Measurements from ENCODE around the gene ANO3.

Gene ANO3

GRCh38 chr11:26418386-26418912, 86.5 kb downstream of the ANO3 start:
- peak; percentile 2 for DNase-seq (ENCODE audit: low read depth)
- no peak overlapping the region for H3K4me3 ChIP-seq (ENCODE audit: low read length)
- no peak for TF ChIP-seq CTCF (conservative IDR thresholded peaks at IDR 0.05; ENCODE audit: low read length)

- no peak overlapping the region for H3K4me3 ChIP-seq (ENCODE audit: low read length)
- DNase-seq (ENCODE audit: low read depth): no peak
- TF ChIP-seq CTCF (conservative IDR thresholded peaks at IDR 0.05; ENCODE audit: low read length): no peak
Measured at GRCh38 chr11:26420331-26420730, 88.4 kb downstream of the ANO3 start.

GRCh38 chr11:26424255-26424654, 92.3 kb downstream of the ANO3 start:
- no peak for TF ChIP-seq CTCF (conservative IDR thresholded peaks at IDR 0.05; ENCODE audit: low read length)
- no peak overlapping the region for H3K4me3 ChIP-seq (ENCODE audit: low read length)
- no peak for DNase-seq (ENCODE audit: low read depth)

GRCh38 chr11:26439854-26440253, 107.9 kb downstream of the ANO3 start:
- H3K4me3 ChIP-seq (ENCODE audit: low read length): no peak overlapping the region
- no peak for DNase-seq (ENCODE audit: low read depth)
- TF ChIP-seq CTCF (conservative IDR thresholded peaks at IDR 0.05; ENCODE audit: low read length): no peak

GRCh38 chr11:26442131-26442530, 110.2 kb downstream of the ANO3 start:
- no peak overlapping the region for H3K4me3 ChIP-seq (ENCODE audit: low read length)
- DNase-seq (ENCODE audit: low read depth): peak; percentile 82
- TF ChIP-seq CTCF (conservative IDR thresholded peaks at IDR 0.05; ENCODE audit: low read length): no peak

GRCh38 chr11:26443617-26444016, 111.7 kb downstream of the ANO3 start:
- DNase-seq (ENCODE audit: low read depth): no peak
- H3K4me3 ChIP-seq (ENCODE audit: low read length): no peak overlapping the region
- no peak for TF ChIP-seq CTCF (conservative IDR thresholded peaks at IDR 0.05; ENCODE audit: low read length)

GRCh38 chr11:26457636-26458035, 125.7 kb downstream of the ANO3 start:
- no peak for DNase-seq (ENCODE audit: low read depth)
- no peak overlapping the region for H3K4me3 ChIP-seq (ENCODE audit: low read length)
- TF ChIP-seq CTCF (conservative IDR thresholded peaks at IDR 0.05; ENCODE audit: low read length): no peak

Data from AG10803 (cell line).